Renal pelvis (tissue), 12 donors: Measurements from ENCODE around the gene PRDX4. TPM values are rescaled to one million over a fixed set of nuclear protein-coding genes. Genes with fewer than 3 reads are reported as not detected.
A peak's percentile ranks its signal among the peaks of the same experiment; 100 is the strongest.
"Not testable (repeated sequence)": the region's sequence is repeated elsewhere in the genome, so short reads cannot be mapped to it uniquely, and the experiment has no call there.

Experiments
- DNase-seq: peaks from one replicate; pipeline ENCODE4 v3.0.0-alpha.2; 2013
- long read RNA-seq, 16 experiments: transcript quantifications; one replicate each; lab custom pipeline, GENCODE V29; 2026
- polyA plus RNA-seq, 3 donors: library from polyadenylated mRNA; unstranded; fragments of 120-200 nt; gene quantifications; one replicate each; pipeline ENCODE4 v1.2.1, GENCODE V29; 2013; ENCODE audit not compliant: insufficient read length in 3 of 3

PRDX4 gene
- polyA plus RNA-seq, result 100 to 1,000 TPM in 2 of 3 donors, 10 to 100 TPM in 1; 98.9 to 110 (median 100) TPM
- long read RNA-seq, donor 1, transcript PRDX4-202 (7 exons, 1,005 nt), result major isoform, 110 of 116 reads
- long read RNA-seq, donor 1, partial matches to known transcripts, result 0 of 116 reads
- long read RNA-seq, donor 1, other reads (novel, unspliced or antisense), result 5 of 116 reads
- long read RNA-seq, donor 2, transcript PRDX4-202 (7 exons, 1,005 nt), result major isoform, 131 of 132 reads
- long read RNA-seq, donor 2, partial matches to known transcripts, result 0 of 132 reads
- long read RNA-seq, donor 2, other reads (novel, unspliced or antisense), result 0 of 132 reads
- long read RNA-seq, donor 3, transcript PRDX4-202 (7 exons, 1,005 nt), result major isoform, 94 of 95 reads
- long read RNA-seq, donor 3, partial matches to known transcripts, result 0 of 95 reads
- long read RNA-seq, donor 3, other reads (novel, unspliced or antisense), result 0 of 95 reads
- long read RNA-seq, donor 4, transcript PRDX4-202 (7 exons, 1,005 nt), result major isoform, 143 of 161 reads
- long read RNA-seq, donor 4, partial matches to known transcripts, result 18 of 161 reads
- long read RNA-seq, donor 4, other reads (novel, unspliced or antisense), result 0 of 161 reads
- long read RNA-seq, donor 5, transcript PRDX4-202 (7 exons, 1,005 nt), result major isoform, 71 of 86 reads
- long read RNA-seq, donor 5, partial matches to known transcripts, result 11 of 86 reads
- long read RNA-seq, donor 5, other reads (novel, unspliced or antisense), result 0 of 86 reads
- long read RNA-seq, donor 6, transcript PRDX4-202 (7 exons, 1,005 nt), result major isoform, 70 of 79 reads
- long read RNA-seq, donor 6, partial matches to known transcripts, result 8 of 79 reads
- long read RNA-seq, donor 6, other reads (novel, unspliced or antisense), result 0 of 79 reads
- long read RNA-seq, donor 7, transcript PRDX4-202 (7 exons, 1,005 nt), result major isoform, 131 of 148 reads
- long read RNA-seq, donor 7, partial matches to known transcripts, result 17 of 148 reads
- long read RNA-seq, donor 7, other reads (novel, unspliced or antisense), result 0 of 148 reads
- long read RNA-seq, donor 8, transcript PRDX4-202 (7 exons, 1,005 nt), result major isoform, 48 of 49 reads
- long read RNA-seq, donor 8, partial matches to known transcripts, result 0 of 49 reads
- long read RNA-seq, donor 8, other reads (novel, unspliced or antisense), result 0 of 49 reads
- long read RNA-seq, donor 9, transcript PRDX4-202 (7 exons, 1,005 nt), result major isoform, 99 of 106 reads
- long read RNA-seq, donor 9, partial matches to known transcripts, result 5 of 106 reads
- long read RNA-seq, donor 9, other reads (novel, unspliced or antisense), result 0 of 106 reads
- long read RNA-seq, donor 10, transcript PRDX4-202 (7 exons, 1,005 nt), result major isoform, 87 of 93 reads
- long read RNA-seq, donor 10, partial matches to known transcripts, result 5 of 93 reads
- long read RNA-seq, donor 10, other reads (novel, unspliced or antisense), result 0 of 93 reads
- long read RNA-seq, donor 11, transcript PRDX4-202 (7 exons, 1,005 nt), result major isoform, 72 of 89 reads
- long read RNA-seq, donor 11, partial matches to known transcripts, result 17 of 89 reads
- long read RNA-seq, donor 11, other reads (novel, unspliced or antisense), result 0 of 89 reads
- long read RNA-seq, donor 12, transcript PRDX4-202 (7 exons, 1,005 nt), result major isoform, 112 of 123 reads
- long read RNA-seq, donor 12, partial matches to known transcripts, result 11 of 123 reads
- long read RNA-seq, donor 12, other reads (novel, unspliced or antisense), result 0 of 123 reads
- long read RNA-seq, donor 13, transcript PRDX4-202 (7 exons, 1,005 nt), result major isoform, 43 of 52 reads
- long read RNA-seq, donor 13, partial matches to known transcripts, result 8 of 52 reads
- long read RNA-seq, donor 13, other reads (novel, unspliced or antisense), result 0 of 52 reads
- long read RNA-seq, donor 14, transcript PRDX4-202 (7 exons, 1,005 nt), result major isoform, 152 of 181 reads
- long read RNA-seq, donor 14, partial matches to known transcripts, result 26 of 181 reads
- long read RNA-seq, donor 14, other reads (novel, unspliced or antisense), result 0 of 181 reads
- long read RNA-seq, donor 15, transcript PRDX4-202 (7 exons, 1,005 nt), result major isoform, 126 of 140 reads
- long read RNA-seq, donor 15, partial matches to known transcripts, result 14 of 140 reads
- long read RNA-seq, donor 15, other reads (novel, unspliced or antisense), result 0 of 140 reads
- long read RNA-seq, donor 16, transcript PRDX4-202 (7 exons, 1,005 nt), result major isoform, 134 of 152 reads
- long read RNA-seq, donor 16, partial matches to known transcripts, result 18 of 152 reads
- long read RNA-seq, donor 16, other reads (novel, unspliced or antisense), result 0 of 152 reads

DNA sequence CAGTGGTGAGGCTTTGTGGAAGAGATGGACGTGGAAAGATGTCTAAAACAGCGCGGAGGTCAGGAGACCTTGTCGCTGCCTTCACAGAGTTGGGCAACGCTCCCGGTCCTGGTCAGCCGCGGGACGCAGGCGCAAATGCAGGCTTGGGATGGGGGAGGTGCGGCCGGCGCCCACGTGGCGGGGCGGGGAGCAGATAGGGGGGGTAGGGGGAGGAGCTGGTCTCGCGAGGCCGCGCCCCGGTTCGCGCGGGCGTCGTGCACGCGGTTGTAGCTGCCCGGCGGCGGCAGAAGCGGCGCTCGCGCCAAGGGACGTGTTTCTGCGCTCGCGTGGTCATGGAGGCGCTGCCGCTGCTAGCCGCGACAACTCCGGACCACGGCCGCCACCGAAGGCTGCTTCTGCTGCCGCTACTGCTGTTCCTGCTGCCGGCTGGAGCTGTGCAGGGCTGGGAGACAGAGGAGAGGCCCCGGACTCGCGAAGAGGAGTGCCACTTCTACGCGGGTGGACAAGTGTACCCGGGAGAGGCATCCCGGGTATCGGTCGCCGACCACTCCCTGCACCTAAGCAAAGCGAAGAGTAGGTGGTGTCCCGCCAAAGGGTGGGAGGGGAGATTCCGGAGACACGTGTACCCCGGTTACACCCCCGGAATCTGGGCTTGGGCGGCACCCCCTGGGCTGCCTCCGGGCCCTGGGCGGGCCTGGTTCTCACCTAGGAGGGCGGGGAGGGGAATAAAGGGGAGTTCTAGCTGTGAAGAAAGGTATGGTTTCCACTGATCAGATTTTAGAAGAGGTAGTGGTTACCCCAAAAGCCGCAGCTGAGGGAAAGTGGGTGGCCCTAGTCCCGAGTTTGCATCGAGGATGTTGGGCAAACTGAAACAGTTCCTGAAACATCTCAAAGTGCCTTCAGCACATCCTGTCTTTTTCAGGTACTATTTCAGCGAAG is at the start of gene PRDX4:
Gene PRDX4 (plus strand): TSS at position 255 of the 939 bp plus-strand sequence. CDS start 78 bp downstream, at position 333.
- peak; percentile 77 for DNase-seq

DNA sequence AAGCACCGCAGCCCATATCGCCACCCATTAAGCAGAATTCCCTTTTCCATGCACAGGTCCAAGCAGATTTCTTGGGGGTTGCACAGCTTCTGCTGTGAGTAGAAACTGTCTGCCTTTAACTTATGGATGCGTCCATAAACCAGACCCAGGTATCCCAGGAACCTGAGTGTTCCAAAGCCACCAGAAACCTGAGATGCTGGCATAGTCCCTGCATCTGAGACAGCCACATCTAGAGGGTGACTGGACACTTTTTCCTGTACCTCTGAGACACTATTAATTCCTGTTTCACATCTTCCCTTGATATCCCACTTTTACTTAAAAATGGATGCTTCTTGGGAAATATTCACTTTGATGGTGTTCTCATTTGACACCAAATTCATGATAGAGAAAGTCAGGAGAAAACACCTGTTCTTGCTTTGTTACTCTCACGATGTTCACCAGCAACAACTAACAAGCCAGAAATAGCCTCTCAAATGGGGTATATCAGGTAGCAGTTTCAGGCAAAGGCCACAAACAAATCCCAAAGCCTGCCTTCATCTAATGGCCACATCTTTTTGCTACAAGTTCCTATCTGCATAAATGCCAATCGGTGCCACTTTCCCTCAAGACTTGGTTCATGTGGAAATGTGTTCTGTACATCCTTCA is 45.5 kb upstream of the PRDX4 start:
- no peak for DNase-seq

DNA sequence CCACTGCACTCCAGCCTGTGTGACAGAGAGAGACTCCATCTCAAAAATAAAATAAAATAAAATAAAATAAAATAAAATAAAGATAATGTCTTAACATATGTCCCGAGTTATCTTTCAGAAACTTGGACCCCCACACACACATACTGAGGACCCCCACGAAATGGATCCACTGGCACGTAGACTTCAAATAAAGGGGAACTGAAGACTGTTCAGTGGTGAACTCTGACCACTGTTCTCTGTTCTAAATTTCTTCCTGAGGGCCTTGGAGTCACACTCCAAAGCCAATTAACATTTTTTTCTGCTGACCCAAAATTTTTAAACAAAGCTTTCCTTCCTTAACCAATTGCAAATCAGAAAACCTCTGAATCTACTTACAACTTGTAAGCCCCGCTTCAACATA is 43.5 kb upstream of the PRDX4 start:
- no peak for DNase-seq

DNA sequence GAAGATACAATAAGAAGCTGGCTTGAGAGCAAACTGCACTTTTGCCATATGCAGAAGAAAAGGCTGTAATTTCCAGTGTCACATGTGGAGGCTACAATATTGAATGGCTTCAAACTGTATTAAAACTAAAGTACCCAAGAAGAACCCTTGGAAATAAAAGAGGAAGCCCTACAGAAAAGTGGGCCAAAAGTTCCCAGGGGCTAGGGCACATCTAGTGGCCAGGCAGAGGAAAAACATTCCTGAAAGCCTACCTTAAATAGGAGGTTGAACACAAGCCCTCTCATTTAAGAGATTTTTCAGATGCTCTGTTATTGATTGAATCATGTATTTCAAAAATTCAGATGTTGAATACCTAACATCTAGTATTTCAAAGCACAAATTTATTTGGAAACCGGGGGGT is 40.6 kb upstream of the PRDX4 start:
- no peak for DNase-seq

DNA sequence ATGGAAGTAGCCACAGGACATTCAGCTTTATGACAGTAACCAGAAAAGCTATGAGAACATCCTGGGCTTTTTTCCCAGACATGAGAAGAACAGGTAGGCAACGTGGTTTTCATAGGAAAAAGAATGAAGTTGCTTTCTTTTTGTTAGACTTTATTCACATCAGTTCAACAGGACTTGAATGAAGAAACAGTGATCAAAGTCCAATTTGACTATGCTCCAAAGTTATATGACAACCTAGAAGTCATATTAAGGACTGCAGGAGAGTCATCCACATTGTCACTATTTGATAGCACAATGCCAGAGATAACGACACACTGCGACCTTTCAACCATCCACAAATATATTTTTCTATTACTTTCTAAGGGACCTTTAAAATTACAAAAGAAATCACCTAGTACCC is 39.2 kb upstream of the PRDX4 start:
- DNase-seq, result no peak

DNA sequence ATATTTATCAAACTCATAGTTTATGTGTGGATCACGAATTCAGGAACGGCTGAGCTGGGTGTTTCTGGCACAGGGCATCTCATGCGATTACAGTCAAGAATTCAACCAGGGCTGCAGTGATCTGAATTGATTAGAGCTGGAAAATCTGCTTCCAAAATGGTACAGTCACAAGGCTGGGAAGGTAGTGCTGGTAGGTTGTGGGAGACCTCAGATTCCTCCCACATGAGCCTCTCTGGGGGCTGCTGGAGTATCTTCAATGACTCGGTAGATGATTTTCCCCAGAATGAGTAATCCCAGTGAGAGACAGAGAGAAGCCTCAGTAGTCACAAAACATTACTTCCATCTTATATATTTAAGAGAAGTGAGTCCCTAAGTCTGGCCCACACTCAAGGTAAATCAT is 36.2 kb upstream of the PRDX4 start:
- no peak for DNase-seq

DNA sequence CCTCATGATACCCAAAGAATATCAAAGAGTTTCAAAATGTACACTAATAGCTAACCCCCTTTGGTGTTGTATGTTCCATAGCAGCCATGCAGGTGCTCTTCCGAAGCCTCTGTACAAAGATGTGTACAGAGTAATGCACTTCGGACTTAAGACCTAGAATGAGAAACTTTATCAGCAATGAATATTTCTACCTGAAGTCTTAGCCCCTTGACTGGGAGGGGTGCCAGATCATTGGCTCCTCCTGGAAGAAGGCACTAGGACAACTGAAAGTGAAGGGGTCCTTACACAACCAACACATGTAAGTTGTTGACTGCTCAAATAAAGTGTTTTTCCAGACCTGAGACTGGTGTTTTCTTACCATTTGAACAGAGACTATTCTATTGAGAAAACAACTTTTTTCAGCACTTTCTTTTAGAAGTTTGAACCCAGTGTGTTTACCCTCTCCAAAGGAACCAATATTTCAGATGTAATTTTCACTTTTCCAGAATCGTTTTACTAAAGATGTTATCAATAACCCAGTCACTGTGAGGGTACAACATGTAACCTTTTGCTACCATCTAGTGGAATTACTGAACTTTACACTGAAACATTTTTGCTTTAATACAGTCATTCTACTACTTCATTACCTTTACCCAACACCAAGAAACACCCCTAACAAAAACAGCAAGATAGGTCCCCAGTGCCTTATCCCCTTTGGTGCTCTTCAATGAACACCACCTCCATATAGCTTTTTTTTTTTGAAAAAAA is 33.3 kb upstream of the PRDX4 start:
- no peak for DNase-seq

DNA sequence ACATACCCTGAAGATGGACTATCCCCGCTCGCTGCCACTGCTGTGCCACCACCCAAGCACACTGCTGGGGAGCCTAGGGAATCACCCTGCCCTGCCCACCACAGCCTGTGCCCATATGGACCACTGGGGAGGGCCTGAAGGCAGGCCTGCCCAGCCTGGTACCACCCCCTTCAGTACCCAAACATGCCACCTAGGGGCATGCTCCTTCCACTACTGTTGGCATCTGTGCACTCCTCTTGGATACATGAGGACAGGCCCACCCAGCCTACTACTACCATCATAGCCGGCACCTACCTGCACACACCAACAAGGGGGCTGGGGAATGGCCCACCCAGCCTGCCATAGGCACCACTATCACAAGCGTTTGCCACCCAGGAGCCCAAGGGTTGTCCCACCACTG is 30.1 kb upstream of the PRDX4 start:
- DNase-seq, result no peak

DNA sequence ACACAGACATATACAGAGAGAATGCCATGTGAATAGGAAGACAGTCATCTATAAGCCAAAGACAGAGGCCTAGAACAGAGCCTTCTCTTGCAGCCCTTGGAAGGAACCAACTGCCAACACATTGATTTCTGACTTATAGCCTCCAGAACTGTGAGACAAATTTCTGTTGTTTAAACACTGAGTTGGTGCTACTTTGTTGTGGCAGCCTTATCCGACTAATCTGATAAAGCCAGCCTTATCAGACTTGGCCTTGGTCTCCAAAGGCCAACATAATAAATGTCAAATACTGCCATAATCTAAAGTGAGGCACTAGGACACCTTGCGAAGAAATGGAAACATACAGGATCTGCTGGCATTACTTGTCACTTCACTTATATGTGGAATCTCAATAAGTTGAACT is 24.3 kb upstream of the PRDX4 start:
- DNase-seq, result no peak

DNA sequence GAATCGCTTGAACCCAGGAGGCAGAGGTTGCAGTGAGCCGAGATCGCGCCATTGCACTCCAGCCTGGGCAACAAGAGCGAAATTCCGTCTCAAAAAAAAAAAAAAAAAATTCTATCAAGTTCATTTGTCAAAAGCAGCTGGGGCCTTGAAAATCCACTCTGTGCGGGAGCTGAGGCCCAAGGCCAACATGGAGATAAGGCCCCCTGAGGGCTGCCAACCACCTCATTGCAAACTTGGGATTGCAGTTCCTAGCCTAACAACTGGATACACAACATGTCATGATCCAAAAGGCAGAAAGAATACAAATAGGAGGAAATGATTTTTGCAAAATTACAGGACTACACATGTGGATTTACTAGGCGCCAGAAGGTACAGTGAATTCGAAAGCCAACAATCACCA is 22.5 kb upstream of the PRDX4 start:
- DNase-seq, result no peak

DNA sequence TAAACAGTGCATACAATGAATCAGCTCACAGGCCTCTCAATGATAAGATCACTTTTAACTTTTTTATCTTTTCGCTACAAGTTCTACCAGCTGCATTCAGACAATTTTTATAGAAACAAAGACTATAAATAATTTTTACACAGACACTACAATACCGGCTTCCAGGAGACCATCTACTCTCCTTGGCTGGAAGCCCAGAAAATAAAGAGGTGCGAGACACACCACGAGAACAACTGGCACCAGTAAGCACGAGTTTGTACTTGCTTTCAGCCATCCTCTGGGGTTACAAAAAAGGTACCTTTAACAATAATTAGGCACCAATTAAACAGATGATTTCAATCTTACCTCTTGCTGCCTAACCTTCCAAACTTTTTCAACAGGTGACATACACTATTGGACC is 11.2 kb upstream of the PRDX4 start:
- DNase-seq, result no peak

DNA sequence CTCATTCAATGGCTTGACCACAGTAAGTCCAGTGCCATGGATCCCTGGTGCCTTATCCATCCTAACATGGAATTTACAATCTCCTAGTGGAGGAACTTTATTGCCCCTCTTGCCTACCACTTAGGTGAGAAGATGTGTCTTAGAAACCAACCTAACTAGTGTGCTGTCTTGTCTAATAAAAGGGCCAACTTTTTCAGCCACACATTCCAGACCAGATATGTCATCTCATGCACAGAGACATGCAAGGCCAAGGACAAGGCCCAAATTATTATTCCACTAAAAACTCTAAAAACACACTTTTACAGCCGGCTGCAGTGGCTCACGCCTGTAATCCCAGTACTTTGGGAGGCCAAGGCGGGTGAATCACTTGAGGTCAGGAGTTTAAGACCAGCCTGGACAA is 10.6 kb upstream of the PRDX4 start:
- DNase-seq, result no peak

DNA sequence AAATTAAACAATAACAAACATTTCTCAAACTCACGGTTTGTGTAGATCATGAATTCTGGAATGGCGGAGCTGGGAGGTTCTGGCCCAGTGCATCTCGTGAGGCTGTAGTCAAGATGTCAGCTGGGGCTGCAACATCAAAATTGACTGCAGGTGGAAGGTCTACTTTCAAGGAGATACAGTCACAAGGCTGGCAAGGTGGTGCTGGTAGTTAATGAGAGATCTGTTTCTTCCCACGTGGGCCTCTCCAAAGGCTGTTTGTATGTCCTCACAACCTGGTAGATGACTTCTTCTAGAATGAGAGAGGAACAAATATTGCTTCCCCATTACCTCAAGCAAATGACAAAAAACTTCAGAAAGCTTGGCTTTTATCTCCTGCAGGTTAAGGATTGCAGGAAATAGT is 8.0 kb upstream of the PRDX4 start:
- DNase-seq, result no peak

DNA sequence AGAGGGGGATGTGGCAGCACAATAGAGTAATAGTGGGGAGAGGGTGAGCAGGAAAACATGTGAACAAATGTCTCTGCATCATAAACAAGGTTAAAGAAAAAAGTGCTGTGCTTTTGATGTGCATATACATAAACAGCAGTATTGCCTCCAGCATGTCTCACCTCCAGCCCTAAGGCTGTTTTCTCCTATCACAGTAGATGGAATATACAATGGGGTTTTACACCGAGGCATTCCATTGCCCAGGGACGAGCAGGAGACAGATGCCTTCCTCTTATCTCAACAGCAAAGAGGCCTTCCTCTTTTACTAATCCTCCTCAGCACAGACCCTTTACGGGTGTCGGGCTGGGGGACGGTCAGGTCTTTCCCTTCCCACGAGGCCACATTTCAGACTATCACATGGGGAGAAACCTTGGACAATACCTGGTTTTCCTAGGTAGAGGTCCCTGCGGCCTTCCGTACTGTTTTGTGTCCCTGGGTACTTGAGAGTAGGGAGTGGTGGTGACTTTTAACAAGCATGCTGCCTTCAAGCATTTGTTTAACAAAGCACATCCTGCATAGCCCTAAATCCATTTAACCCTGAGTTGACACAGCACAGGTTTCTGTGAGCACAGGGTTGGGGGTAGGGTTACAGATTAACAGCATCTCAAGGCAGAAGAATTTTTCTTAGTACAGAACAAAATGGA is 7.1 kb upstream of the PRDX4 start:
- not testable (repeated sequence) for DNase-seq

DNA sequence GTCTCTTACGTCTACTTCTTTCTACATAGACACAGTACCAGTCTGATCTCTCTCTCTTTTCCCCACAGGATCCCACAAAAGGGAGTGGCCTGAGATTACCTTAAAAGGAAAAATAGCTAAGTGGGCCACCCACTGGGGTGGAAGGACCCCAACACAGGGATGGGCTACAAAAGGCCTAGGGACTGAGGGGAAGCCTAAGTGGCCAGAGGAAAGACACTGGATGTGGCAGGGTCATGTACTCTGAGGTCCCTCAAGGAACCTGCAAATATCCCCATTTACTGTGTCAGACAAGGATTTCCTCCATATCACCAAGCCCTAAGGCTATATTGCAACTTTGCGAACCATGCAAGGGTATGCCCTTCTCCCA is 6.5 kb upstream of the PRDX4 start:
- no peak for DNase-seq

DNA sequence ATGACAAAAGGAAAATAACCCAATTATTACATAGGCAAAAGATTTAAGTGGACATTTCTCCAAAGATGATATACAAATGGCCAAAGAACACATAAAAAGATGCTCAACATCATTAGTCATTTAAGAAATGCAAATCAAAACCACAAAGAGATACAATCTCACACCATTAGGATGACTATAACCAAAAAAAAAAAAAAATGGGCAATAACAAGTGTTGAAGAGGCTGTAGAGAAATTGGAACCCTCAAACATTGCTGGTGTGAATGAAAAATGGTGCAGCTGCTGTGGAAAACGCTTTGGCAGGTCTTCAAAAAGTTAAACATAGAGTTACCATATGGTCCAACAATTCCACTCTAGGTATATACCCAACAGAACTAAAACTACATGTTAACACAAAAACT is 5.6 kb upstream of the PRDX4 start:
- DNase-seq, result no peak

DNA sequence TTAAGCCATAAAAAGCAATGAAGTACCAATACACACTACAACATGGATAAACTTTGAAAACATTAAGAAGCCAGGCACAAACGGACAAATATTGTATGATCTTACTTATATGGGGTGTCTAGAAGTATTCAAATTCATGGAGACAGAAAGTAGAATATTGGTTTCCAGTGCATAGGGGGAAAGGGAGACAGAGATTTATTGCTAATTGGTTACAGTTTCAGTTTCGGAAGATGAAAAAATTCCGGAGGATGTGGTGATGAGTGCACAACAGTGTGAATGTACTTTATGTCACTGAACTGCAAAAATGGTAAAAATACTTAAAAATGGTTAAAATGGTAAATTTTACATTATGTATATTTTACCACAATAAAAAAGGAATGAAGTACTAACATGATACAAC is 5.1 kb upstream of the PRDX4 start:
- DNase-seq, result no peak
